HCT116 (cell line): ENCODE measurements around the gene TM9SF1. TPM values are rescaled to one million over a fixed set of nuclear protein-coding genes. Genes with fewer than 3 reads are reported as not detected.

Experiments used
- ATAC-seq: fragments of 200-7000 bp; cut with Tn5 transposase; 2 replicates; pipeline ENCODE4 v1.9.1; 2020; ENCODE audit warnings: mild to moderate bottlenecking, moderate library complexity
- BruUV-seq: library from RNA; stranded (reverse); fragments of 400-500 nt; replicated peaks from 2 replicates; lab custom pipeline; 2021; lab: Mats Ljungman, UMichigan
- CTCF ChIA-PET: fragments of 300-600 bp; sonication (Branson Sonifier 250); formaldehyde crosslinking; loops from one replicate; lab custom pipeline; 2021; ENCODE audit warnings: antibody characterized with exemption; lab: Charles Lee
- POLR2A ChIA-PET: fragments of 300-600, 350-600 bp; sonication (Branson Sonifier 250); formaldehyde crosslinking; loops from one replicate; lab custom pipeline; 2021; ENCODE audit warnings: antibody characterized with exemption; lab: Charles Lee
- RAD21 ChIA-PET, 2 experiments: fragments of 300-600 bp; sonication (Branson Sonifier 250); formaldehyde crosslinking; loops; one replicate each; lab custom pipeline; 2023; ENCODE audit warnings: low total read pairs in 2 of 2; ENCODE audit not compliant: uncharacterized antibody in 2 of 2, unreplicated experiment in 2 of 2, low non-redundant PET in 1 of 2; lab: Charles Lee
- DNase-seq: peaks from one replicate; pipeline ENCODE4 v3.0.0-alpha.2; 2010; ENCODE audit warnings: low read depth, low spot score
- H2AFZ ChIP-seq: fragments of 200-600 bp; shearing (Covaris generic), sonication (generic); 2 replicates; pipeline ENCODE4 v1.6.1; 2017; ENCODE audit warnings: low read depth, mixed run types, mixed read lengths, antibody characterized with exemption, low read length; ENCODE audit not compliant: poor library complexity, severe bottlenecking
- H3K27ac ChIP-seq: 2 replicates; pipeline ENCODE4 v1.5.1; 2012; ENCODE audit warnings: low read depth, low read length
- H3K27me3 ChIP-seq: fragments of 200-600 bp; sonication (generic); 2 replicates; pipeline ENCODE4 v1.6.1; 2016; ENCODE audit warnings: mixed run types, low read length, mixed read lengths; ENCODE audit not compliant: insufficient read depth
- H3K36me3 ChIP-seq, 2 experiments: fragments of 200-500 bp in 1 of 2; fragments of 200-600 bp in 1 of 2; sonication (Bioruptor generic) in 1 of 2; sonication (generic) in 1 of 2; 2 replicates each; pipeline versions ENCODE4 v1.5.1 to v1.6.1; 2014 to 2016; ENCODE audit warnings: low read length in 2 of 2, inconsistent platforms in 1 of 2, mixed read lengths in 1 of 2, mixed run types in 1 of 2; ENCODE audit not compliant: insufficient read depth in 2 of 2, control insufficient read depth in 1 of 2
- H3K4me1 ChIP-seq, 2 experiments: fragments of 200-600 bp in 1 of 2; sonication (generic) in 1 of 2; 2 replicates each; pipeline versions ENCODE4 v1.5.1 to v1.6.1; 2012 to 2017; ENCODE audit warnings: low read length in 2 of 2, inconsistent platforms in 1 of 2, mild to moderate bottlenecking in 1 of 2, mixed read lengths in 1 of 2, mixed run types in 1 of 2, moderate library complexity in 1 of 2; ENCODE audit not compliant: insufficient read depth in 2 of 2, control insufficient read depth in 1 of 2
- H3K4me2 ChIP-seq: fragments of 200-600 bp; sonication (generic); 2 replicates; pipeline ENCODE4 v1.6.1; 2017; ENCODE audit warnings: mixed run types, low read length, mixed read lengths
- H3K4me3 ChIP-seq, 2 experiments: fragments of 200-600 bp in 1 of 2; sonication (generic) in 1 of 2; replicated peaks in 1 of 2; 2 replicates each; pipeline ENCODE4 v1.5.1; 2011 to 2016; ENCODE audit warnings: low read length in 2 of 2, control low read depth in 1 of 2, low read depth in 1 of 2, mild to moderate bottlenecking in 1 of 2, mixed read lengths in 1 of 2, mixed run types in 1 of 2
- H3K79me2 ChIP-seq: fragments of 200-600 bp; sonication (generic); 2 replicates; pipeline ENCODE4 v1.6.1; 2017; ENCODE audit warnings: mild to moderate bottlenecking, mixed run types, low read length, moderate library complexity, mixed read lengths; ENCODE audit not compliant: insufficient read depth
- H3K9ac ChIP-seq: fragments of 200-600 bp; sonication (generic); 2 replicates; pipeline ENCODE4 v1.6.1; 2016; ENCODE audit warnings: low read length, mixed read lengths
- H3K9me2 ChIP-seq: fragments of 200-600 bp; sonication (generic), shearing (Covaris generic); 2 replicates; pipeline ENCODE4 v1.6.1; 2017; ENCODE audit warnings: mixed run types, mild to moderate bottlenecking, moderate library complexity; ENCODE audit not compliant: insufficient read depth
- H3K9me3 ChIP-seq, 2 experiments: fragments of 200-500 bp in 1 of 2; fragments of 200-600 bp in 1 of 2; sonication (Bioruptor generic) in 1 of 2; sonication (generic) in 1 of 2; 2 replicates each; pipeline ENCODE4 v1.6.1; 2014 to 2017; ENCODE audit warnings: low read length in 2 of 2, mixed read lengths in 2 of 2, inconsistent platforms in 1 of 2, low read depth in 1 of 2, mild to moderate bottlenecking in 1 of 2, mixed run types in 1 of 2, moderate library complexity in 1 of 2; ENCODE audit not compliant: control insufficient read depth in 1 of 2, insufficient read depth in 1 of 2
- H4K20me1 ChIP-seq: fragments of 200-600 bp; sonication (generic), shearing (Covaris generic); 2 replicates; pipeline ENCODE4 v1.6.1; 2017; ENCODE audit warnings: mixed run types, mild to moderate bottlenecking, moderate library complexity; ENCODE audit not compliant: insufficient read depth
- CTCF ChIP-seq, 3 experiments: fragments of 200-600 bp in 1 of 3; sonication (generic) in 1 of 3; IDR thresholded peaks in 2 of 3; conservative IDR thresholded peaks in 1 of 3; 2 replicates each; pipeline ENCODE4 v1.5.1; 2012 to 2017; ENCODE audit warnings: low read depth in 2 of 3, low read length in 2 of 3, antibody characterized with exemption in 1 of 3, borderline replicate concordance in 1 of 3, control low read depth in 1 of 3, mild to moderate bottlenecking in 1 of 3, mixed read lengths in 1 of 3, mixed run types in 1 of 3, moderate library complexity in 1 of 3; ENCODE audit not compliant: insufficient read depth in 1 of 3
- EGR1 ChIP-seq: IDR thresholded peaks from 2 replicates; pipeline ENCODE4 v1.6.1; 2012; ENCODE audit warnings: low read depth
- EZH2 ChIP-seq: fragments of 200-600 bp; sonication (generic); IDR thresholded peaks from 2 replicates; pipeline ENCODE4 v1.6.1; 2017; ENCODE audit warnings: antibody characterized with exemption, mixed run types
- EZH2phosphoT487 ChIP-seq: fragments of 200-600 bp; IDR thresholded peaks from 2 replicates; pipeline ENCODE4 v1.6.1; 2018; ENCODE audit warnings: antibody characterized with exemption, borderline replicate concordance
- FOSL1 ChIP-seq: IDR thresholded peaks from 2 replicates; pipeline ENCODE4 v1.6.1; 2012; ENCODE audit warnings: low read depth
- RAD21 ChIP-seq: IDR thresholded peaks from 2 replicates; pipeline ENCODE4 v1.6.1; 2012; ENCODE audit warnings: low read depth, mild to moderate bottlenecking
- REST ChIP-seq: IDR thresholded peaks from 2 replicates; pipeline ENCODE4 v1.6.1; 2012; ENCODE audit warnings: low read depth
- SIN3A ChIP-seq: IDR thresholded peaks from 2 replicates; pipeline ENCODE4 v1.6.1; 2012; ENCODE audit warnings: low read depth
- SRF ChIP-seq: IDR thresholded peaks from 2 replicates; pipeline ENCODE4 v1.6.1; 2012; ENCODE audit warnings: low read depth
- ZFX ChIP-seq: fragments of 450-650 bp; IDR thresholded peaks from 2 replicates; pipeline ENCODE4 v1.6.1; 2017
- intact Hi-C: fragments of 100-400 bp; cut with micrococcal nuclease; formaldehyde crosslinking; loops from 2 replicates; pipeline ENCODE4 v1.10.0; 2022
- total RNA-seq: library from RNA; stranded (reverse); gene quantifications from one replicate; pipeline ENCODE4 v1.2.1, GENCODE V29; 2021; ENCODE audit not compliant: unreplicated experiment
- TF ChIP-seq, protein P1 (sequence below): IDR thresholded peaks from 2 replicates; pipeline ENCODE4 v1.6.1; 2011; ENCODE audit warnings: mild to moderate bottlenecking, low read length, moderate library complexity; ENCODE audit not compliant: insufficient replicate concordance; ENCODE audit errors: extremely low read depth

Gene TM9SF1
- total RNA-seq, 1 experiment from 2014 or later = 35.2 TPM

- TF ChIP-seq EZH2phosphoT487 = no peak
- peaks cover 16 to 19% of the 10 kb centered on the region in 2 experiments; a peak in 3 of 4 replicates for H3K36me3 ChIP-seq
- CTCF ChIA-PET = interaction anchor here (2.4 to 3.9 kb wide), 2 partner anchors 16 to 36 kb away, joined by 7 to 19 read pairs; partner anchors contain the start of gene IRF9
- no peak for DNase-seq
- peak overlapping the region; percentile 83 for H3K27ac ChIP-seq
- no peaks in the 10 kb centered on the region for H3K9me2 ChIP-seq
- BruUV-seq = no TSS peak
- H2AFZ ChIP-seq = no peak overlapping the region
- H3K4me3 ChIP-seq = peak overlapping the region; percentile 97 to 99
- peaks cover 19 to 27% of the 10 kb centered on the region in 2 experiments for H3K4me1 ChIP-seq
- no peak for ATAC-seq
- peak overlapping the region; percentile 86 for H3K9ac ChIP-seq
- H3K9me3 ChIP-seq = no peaks in the 10 kb centered on the region
- POLR2A ChIA-PET = interaction anchor here (2.3 kb wide), 1 partner anchor 51 kb away, joined by 9 read pairs; the partner anchor contains the start of gene PCK2
- H3K27me3 ChIP-seq = no peaks in the 10 kb centered on the region
- peaks cover 61% of the 10 kb centered on the region for H3K79me2 ChIP-seq
- H4K20me1 ChIP-seq = no peaks in the 10 kb centered on the region
- RAD21 ChIA-PET = no interaction called here
- peak overlapping the region; percentile 92 for H3K4me2 ChIP-seq
- intact Hi-C loops = no loop called here
These were observed 50.0 kb downstream of the TM9SF1 start for GRCh38 chr14:24145219-24145618.

DNA sequence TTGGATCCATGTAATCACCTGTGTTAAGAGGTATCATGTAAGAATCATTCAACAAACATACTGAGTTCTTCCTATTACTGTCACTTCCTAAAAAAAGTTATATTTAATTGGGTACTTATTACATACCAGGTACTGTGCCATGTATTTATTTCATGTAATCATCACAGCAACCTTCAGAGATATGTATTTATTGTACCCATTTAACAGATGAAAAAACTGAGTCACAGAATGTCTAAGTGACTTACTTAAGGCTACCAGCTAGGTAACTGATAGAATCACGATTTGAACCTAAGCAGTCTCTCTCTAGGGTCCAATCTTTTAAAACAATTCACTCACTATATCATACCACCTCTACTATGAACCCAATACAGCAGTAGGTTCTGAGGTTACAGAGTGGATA is 50.8 kb downstream of the TM9SF1 start:
- no peaks in the 10 kb centered on the region for H3K9me2 ChIP-seq
- ChIA-PET CTCF (no interaction called here), POLR2A (no interaction called here), RAD21 (no interaction called here)
- H3K27me3 ChIP-seq = no peaks in the 10 kb centered on the region
- H3K4me1 ChIP-seq = peaks cover 24 to 32% of the 10 kb centered on the region in 2 experiments
- no peak for ATAC-seq
- DNase-seq = no peak
- intact Hi-C loops = no loop called here
- no peak overlapping the region for H2AFZ ChIP-seq
- H3K9me3 ChIP-seq = no peaks in the 10 kb centered on the region
- no peaks in the 10 kb centered on the region for H4K20me1 ChIP-seq
- no peak for TF ChIP-seq REST
- no peak for TF ChIP-seq ZFX
- no peak for TF ChIP-seq FOSL1
- TF ChIP-seq SIN3A = no peak
- TF ChIP-seq RAD21 = no peak
- no peak for TF ChIP-seq CTCF (IDR thresholded peaks at IDR 0.05 in 2 of 3, conservative IDR thresholded peaks at IDR 0.05 in 1 of 3; ENCODE audit: borderline replicate concordance in 1 of 3, insufficient read depth in 1 of 3, low read depth in 2 of 3, low read length in 2 of 3)
- TF ChIP-seq EZH2 = no peak
- TF ChIP-seq, protein P1, sequence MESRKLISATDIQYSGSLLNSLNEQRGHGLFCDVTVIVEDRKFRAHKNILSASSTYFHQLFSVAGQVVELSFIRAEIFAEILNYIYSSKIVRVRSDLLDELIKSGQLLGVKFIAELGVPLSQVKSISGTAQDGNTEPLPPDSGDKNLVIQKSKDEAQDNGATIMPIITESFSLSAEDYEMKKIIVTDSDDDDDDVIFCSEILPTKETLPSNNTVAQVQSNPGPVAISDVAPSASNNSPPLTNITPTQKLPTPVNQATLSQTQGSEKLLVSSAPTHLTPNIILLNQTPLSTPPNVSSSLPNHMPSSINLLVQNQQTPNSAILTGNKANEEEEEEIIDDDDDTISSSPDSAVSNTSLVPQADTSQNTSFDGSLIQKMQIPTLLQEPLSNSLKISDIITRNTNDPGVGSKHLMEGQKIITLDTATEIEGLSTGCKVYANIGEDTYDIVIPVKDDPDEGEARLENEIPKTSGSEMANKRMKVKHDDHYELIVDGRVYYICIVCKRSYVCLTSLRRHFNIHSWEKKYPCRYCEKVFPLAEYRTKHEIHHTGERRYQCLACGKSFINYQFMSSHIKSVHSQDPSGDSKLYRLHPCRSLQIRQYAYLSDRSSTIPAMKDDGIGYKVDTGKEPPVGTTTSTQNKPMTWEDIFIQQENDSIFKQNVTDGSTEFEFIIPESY = no peak
- TF ChIP-seq SRF = no peak
- TF ChIP-seq EGR1 = no peak
- no peak for TF ChIP-seq EZH2phosphoT487
- BruUV-seq = no TSS peak
- H3K36me3 ChIP-seq = peaks cover 8 to 14% of the 10 kb centered on the region in 2 experiments; a peak in 3 of 4 replicates
- H3K9ac ChIP-seq = no peak overlapping the region
- H3K79me2 ChIP-seq = peaks cover 61% of the 10 kb centered on the region
- H3K4me3 ChIP-seq = no peak overlapping the region
- no peak overlapping the region for H3K4me2 ChIP-seq
- no peak overlapping the region for H3K27ac ChIP-seq
